Activated CD4-positive, alpha-beta memory T cell treated with anti-CD3 and anti-CD28 coated beads, Interleukin-2, amount 10 ng/mL, durations not matched to agents 7 days and 5 days (primary cell): Measurements from ENCODE around the gene PRORP. TPM values are rescaled to one million over a fixed set of nuclear protein-coding genes. Genes with fewer than 3 reads are reported as not detected.
"Not testable (repeated sequence)": the region's sequence is repeated elsewhere in the genome, so short reads cannot be mapped to it uniquely, and the experiment has no call there.

Experiments used
- CTCF ChIA-PET: fragments of 350-600 bp; sonication (Branson Sonifier 250); formaldehyde crosslinking; loops from one replicate; lab custom pipeline; 2021; ENCODE audit warnings: antibody characterized with exemption, inconsistent platforms; lab: Charles Lee
- POLR2A ChIA-PET: fragments of 350-600 bp; sonication (Branson Sonifier 250); formaldehyde crosslinking; loops from one replicate; lab custom pipeline; 2021; ENCODE audit warnings: antibody characterized with exemption; lab: Charles Lee
- DNase-seq: peaks from one replicate; pipeline ENCODE4 v3.0.0-alpha.2; 2020
- H3K27ac Mint-ChIP-seq: one replicate; pipeline ENCODE4 v1.8.0; 2021; ENCODE audit warnings: mild to moderate bottlenecking, mixed read lengths
- H3K27me3 Mint-ChIP-seq: one replicate; pipeline ENCODE4 v1.8.0; 2021; ENCODE audit warnings: mixed read lengths
- H3K36me3 Mint-ChIP-seq: one replicate; pipeline ENCODE4 v1.8.0; 2021; ENCODE audit warnings: low read depth, mixed read lengths
- H3K4me1 Mint-ChIP-seq: one replicate; pipeline ENCODE4 v1.8.0; 2021; ENCODE audit warnings: mixed read lengths
- H3K4me3 Mint-ChIP-seq: one replicate; pipeline ENCODE4 v1.8.0; 2021; ENCODE audit warnings: mild to moderate bottlenecking, mixed read lengths
- H3K9me3 Mint-ChIP-seq: one replicate; pipeline ENCODE4 v1.8.0; 2021; ENCODE audit warnings: mixed read lengths
- total RNA-seq, 2 experiments: library from RNA; stranded (reverse); gene quantifications; one replicate each; pipeline ENCODE4 v1.2.3, GENCODE V29; 2021

PRORP gene
- 10 to 100 TPM; 43.3 to 44.9 TPM for total RNA-seq

- peak within 1 kb of the TSS; percentile 98 for H3K27ac Mint-ChIP-seq
- CTCF ChIA-PET, result interaction anchor here (0.6 to 3.2 kb wide), 10 partner anchors 19 to 300 kb away, joined by 3 to 16 read pairs (median 4); partner anchors contain the start of genes FAM177A1, NFKBIA and PSMA6
Measured at GRCh38 chr14:35121887-35122695, at the start of gene PRORP, which contains the start of gene PPP2R3C. Gene PRORP, plus strand, starts transcription at chr14:35122552. Its CDS starts 694 bp downstream, at chr14:35123246. Gene PPP2R3C, minus strand, starts transcription at chr14:35121990. Its CDS starts 31 bp downstream, at chr14:35121959.

GRCh38 chr14:35073486-35073885 lies 48.9 kb upstream of the PRORP start:
- ChIA-PET CTCF (no interaction called here), POLR2A (no interaction called here)
- no peak for DNase-seq
- Mint-ChIP-seq H3K27ac (no peak overlapping the region), H3K4me1 (no peaks in the 10 kb centered on the region), H3K36me3 (peaks cover 48% of the 10 kb centered on the region), H3K4me3 (no peak overlapping the region), H3K9me3 (no peaks in the 10 kb centered on the region), H3K27me3 (no peaks in the 10 kb centered on the region)

More at GRCh38 chr14:35121887-35122695, at the start of gene PRORP, which contains the start of gene PPP2R3C:
- H3K27me3 Mint-ChIP-seq, result no peaks in the 10 kb centered on the region
- POLR2A ChIA-PET, result interaction anchor here (0.7 to 5.3 kb wide), 26 partner anchors 9 to 704 kb away, joined by 3 to 55 read pairs (median 5); partner anchors contain the start of genes BAZ1A, BRMS1L, FAM177A1 and NFKBIA
- H3K36me3 Mint-ChIP-seq, result peaks cover 53% of the 10 kb centered on the region
- no peaks in the 10 kb centered on the region for H3K9me3 Mint-ChIP-seq
- DNase-seq, result peak; percentile 92
- peaks cover 59% of the 10 kb centered on the region for H3K4me1 Mint-ChIP-seq
- peak within 1 kb of the TSS; percentile 91 for H3K4me3 Mint-ChIP-seq

DNA sequence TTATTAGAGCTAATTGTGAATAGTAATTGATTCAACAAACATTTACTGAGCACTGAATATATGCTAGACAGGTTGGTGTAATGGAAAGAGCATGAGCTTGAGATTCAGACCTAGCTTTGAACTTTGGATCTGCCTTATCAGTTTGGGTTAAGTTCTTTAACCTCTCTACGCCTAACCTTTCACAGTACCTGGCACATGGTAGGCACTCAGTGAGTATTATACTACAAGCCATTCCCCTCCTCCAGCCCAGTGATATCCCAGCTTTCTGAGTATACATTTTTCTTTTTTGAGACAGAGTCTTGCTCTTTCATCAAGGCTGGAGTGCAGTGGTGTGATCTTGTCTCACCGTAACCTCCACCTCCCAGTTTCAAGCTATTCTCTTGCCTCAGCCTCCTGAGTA lies 44.3 kb upstream of the PRORP start:
- CTCF ChIA-PET, result interaction anchor here (1.1 kb wide), 1 partner anchor 97 kb away, joined by 3 read pairs; no protein-coding TSS in a partner anchor
- Mint-ChIP-seq H3K4me1 (no peaks in the 10 kb centered on the region), H3K9me3 (no peaks in the 10 kb centered on the region), H3K36me3 (peaks cover 39% of the 10 kb centered on the region), H3K27ac (no peak overlapping the region), H3K4me3 (no peak overlapping the region), H3K27me3 (no peaks in the 10 kb centered on the region)
- no peak for DNase-seq
- POLR2A ChIA-PET, result interaction anchor here (0.7 to 0.9 kb wide), 2 partner anchors 10 to 22 kb away, joined by 3 read pairs; no protein-coding TSS in a partner anchor

- H3K36me3 Mint-ChIP-seq, result peaks cover 40% of the 10 kb centered on the region
Measured at GRCh38 chr14:35079742-35080141, 42.6 kb upstream of the PRORP start.

GRCh38 chr14:35083530-35084150 lies 38.7 kb upstream of the PRORP start:
- ChIA-PET CTCF (no interaction called here), POLR2A (no interaction called here)
- Mint-ChIP-seq H3K27me3 (no peaks in the 10 kb centered on the region), H3K36me3 (peaks cover 49% of the 10 kb centered on the region), H3K4me1 (no peaks in the 10 kb centered on the region), H3K4me3 (no peak overlapping the region), H3K9me3 (no peaks in the 10 kb centered on the region), H3K27ac (no peak overlapping the region)
- no peak for DNase-seq

More at GRCh38 chr14:35079742-35080141, 42.6 kb upstream of the PRORP start:
- no peak overlapping the region for H3K27ac Mint-ChIP-seq
- no peak for DNase-seq
- CTCF ChIA-PET, result no interaction called here
- no peaks in the 10 kb centered on the region for H3K9me3 Mint-ChIP-seq
- H3K4me3 Mint-ChIP-seq, result no peak overlapping the region
- no peaks in the 10 kb centered on the region for H3K4me1 Mint-ChIP-seq
- POLR2A ChIA-PET, result no interaction called here
- no peaks in the 10 kb centered on the region for H3K27me3 Mint-ChIP-seq

- DNase-seq, result no peak
- H3K36me3 Mint-ChIP-seq, result peaks cover 49% of the 10 kb centered on the region
Measured at GRCh38 chr14:35085441-35085840, 36.9 kb upstream of the PRORP start.

DNA sequence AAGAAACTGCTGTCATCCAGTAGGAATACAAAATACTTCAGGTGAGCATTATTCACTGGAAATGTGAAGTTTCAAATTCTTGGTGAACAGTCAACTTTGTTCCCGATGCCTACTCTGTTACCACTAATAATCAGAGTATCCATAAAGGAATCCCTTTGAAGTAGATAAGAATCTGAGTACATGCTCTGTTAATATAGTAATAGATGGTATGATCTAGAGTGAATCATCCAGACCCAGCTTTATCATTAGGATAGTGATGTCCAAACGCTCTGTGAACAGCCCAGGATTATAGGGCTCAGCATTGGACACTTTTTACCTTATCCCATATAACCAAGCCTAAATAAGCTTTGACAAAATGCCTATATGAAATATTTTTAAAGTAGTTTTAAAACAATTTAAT lies 33.8 kb upstream of the PRORP start:
- DNase-seq, result no peak
- Mint-ChIP-seq H3K4me3 (no peak overlapping the region), H3K4me1 (no peaks in the 10 kb centered on the region), H3K36me3 (peaks cover 50% of the 10 kb centered on the region), H3K9me3 (no peaks in the 10 kb centered on the region), H3K27ac (no peak overlapping the region), H3K27me3 (no peaks in the 10 kb centered on the region)
- CTCF ChIA-PET, result no interaction called here
- POLR2A ChIA-PET, result interaction anchor here (1.5 kb wide), 1 partner anchor 33 kb away, joined by 3 read pairs; the partner anchor contains the start of gene PPP2R3C

More at GRCh38 chr14:35085441-35085840, 36.9 kb upstream of the PRORP start:
- Mint-ChIP-seq H3K4me3 (no peak overlapping the region), H3K9me3 (no peaks in the 10 kb centered on the region), H3K27ac (no peak overlapping the region), H3K4me1 (no peaks in the 10 kb centered on the region), H3K27me3 (no peaks in the 10 kb centered on the region)
- ChIA-PET POLR2A (no interaction called here), CTCF (no interaction called here)

DNA sequence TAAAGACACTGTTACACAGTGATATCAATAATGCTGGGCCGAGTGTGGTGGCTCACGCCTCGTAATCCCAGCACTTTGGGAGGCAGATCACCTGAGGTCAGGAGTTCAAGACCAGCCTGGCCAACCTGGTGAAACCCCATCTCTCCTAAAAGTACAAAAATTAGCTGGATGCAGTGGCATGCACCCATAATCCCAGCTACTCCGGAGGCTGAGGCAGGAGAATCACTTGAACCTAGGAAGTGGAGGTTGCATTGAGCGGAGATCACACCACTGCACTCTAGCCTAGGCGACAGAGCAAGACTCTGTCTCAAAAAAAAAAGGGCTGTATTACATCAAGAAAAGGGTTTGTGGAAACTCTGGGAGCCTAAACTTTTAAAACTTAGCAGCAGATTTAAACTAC lies 27.7 kb upstream of the PRORP start:
- H3K27me3 Mint-ChIP-seq, H3K9me3 Mint-ChIP-seq, H3K4me3 Mint-ChIP-seq, H3K4me1 Mint-ChIP-seq, H3K27ac Mint-ChIP-seq, DNase-seq: not testable (repeated sequence)
- H3K36me3 Mint-ChIP-seq, result peaks cover 54% of the 10 kb centered on the region
- CTCF ChIA-PET, result interaction anchor here (1.8 kb wide), 1 partner anchor 114 kb away, joined by 6 read pairs; no protein-coding TSS in a partner anchor
- POLR2A ChIA-PET, result interaction anchor here (1.5 kb wide), 1 partner anchor 48 kb away, joined by 6 read pairs; the partner anchor contains the start of gene FAM177A1

DNA sequence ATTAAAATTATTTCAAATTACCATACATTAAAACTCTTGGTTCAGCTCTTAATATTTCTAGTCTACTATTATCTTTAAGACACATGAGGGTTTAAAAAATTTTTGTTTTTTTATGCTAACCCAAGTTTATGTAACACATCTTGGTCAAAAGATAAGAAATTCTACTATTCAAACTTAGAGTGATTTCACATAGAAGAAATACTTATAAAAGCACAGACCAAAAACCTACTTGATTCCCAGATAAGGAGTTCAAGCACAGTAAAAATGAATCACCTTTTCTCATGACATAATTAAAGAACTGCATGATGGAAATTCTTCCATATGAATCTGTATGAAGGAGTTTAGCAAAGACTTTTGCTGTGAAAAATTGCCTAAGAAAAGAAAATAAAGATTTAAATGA lies 14.5 kb upstream of the PRORP start:
- POLR2A ChIA-PET, result no interaction called here
- peaks cover 4% of the 10 kb centered on the region for H3K9me3 Mint-ChIP-seq
- H3K36me3 Mint-ChIP-seq, result peaks cover 61% of the 10 kb centered on the region
- H3K27me3 Mint-ChIP-seq, result no peaks in the 10 kb centered on the region
- no peak overlapping the region for H3K27ac Mint-ChIP-seq
- H3K4me3 Mint-ChIP-seq, result no peak overlapping the region
- CTCF ChIA-PET, result interaction anchor here (0.6 to 0.8 kb wide), 2 partner anchors 122 to 353 kb away, joined by 3 read pairs; no protein-coding TSS in a partner anchor
- no peak for DNase-seq
- peaks cover 10% of the 10 kb centered on the region for H3K4me1 Mint-ChIP-seq

GRCh38 chr14:35112641-35113040 lies 9.7 kb upstream of the PRORP start:
- Mint-ChIP-seq H3K4me1 (peaks cover 18% of the 10 kb centered on the region), H3K36me3 (peaks cover 76% of the 10 kb centered on the region), H3K4me3 (no peak overlapping the region), H3K27me3 (no peaks in the 10 kb centered on the region), H3K27ac (no peak overlapping the region), H3K9me3 (peaks cover 4% of the 10 kb centered on the region)
- ChIA-PET POLR2A (interaction anchor here (3.3 kb wide), 1 partner anchor 9 kb away, joined by 13 read pairs; the partner anchor contains the start of genes PPP2R3C and PRORP), CTCF (no interaction called here)
- DNase-seq, result no peak

- no peak for DNase-seq
- Mint-ChIP-seq H3K4me3 (no peak overlapping the region), H3K27ac (no peak overlapping the region), H3K4me1 (peaks cover 22% of the 10 kb centered on the region), H3K27me3 (no peaks in the 10 kb centered on the region), H3K36me3 (peaks cover 77% of the 10 kb centered on the region), H3K9me3 (peaks cover 4% of the 10 kb centered on the region)
- ChIA-PET POLR2A (interaction anchor here (0.6 to 3.3 kb wide), 2 partner anchors 9 to 216 kb away, joined by 3 to 13 read pairs; partner anchors contain the start of genes PPP2R3C and PRORP), CTCF (no interaction called here)
Measured at GRCh38 chr14:35113308-35113950, 8.9 kb upstream of the PRORP start.

GRCh38 chr14:35114036-35114435 lies 8.3 kb upstream of the PRORP start:
- no peak overlapping the region for H3K27ac Mint-ChIP-seq
- H3K9me3 Mint-ChIP-seq, result peaks cover 4% of the 10 kb centered on the region
- POLR2A ChIA-PET, result interaction anchor here (0.6 to 3.3 kb wide), 2 partner anchors 8 to 217 kb away, joined by 3 to 13 read pairs; partner anchors contain the start of genes PPP2R3C and PRORP
- CTCF ChIA-PET, result interaction anchor here (1.2 kb wide), 1 partner anchor 145 kb away, joined by 3 read pairs; no protein-coding TSS in a partner anchor
- peaks cover 83% of the 10 kb centered on the region for H3K36me3 Mint-ChIP-seq
- H3K4me1 Mint-ChIP-seq, result peaks cover 27% of the 10 kb centered on the region
- no peaks in the 10 kb centered on the region for H3K27me3 Mint-ChIP-seq
- H3K4me3 Mint-ChIP-seq, result no peak overlapping the region
- DNase-seq, result no peak
